Gastrocnemius medialis (tissue), 4 donors: Measurements from ENCODE around the gene PGAP1.

Experiments
- POLR2A ChIP-seq, 2 donors: fragments of 450-650 bp; IDR thresholded peaks; one replicate each; pipeline ENCODE4 v1.6.1; 2017; ENCODE audit warnings: antibody characterized with exemption in 2 of 2, mild to moderate bottlenecking in 2 of 2, moderate library complexity in 2 of 2
- TF ChIP-seq, protein P1 (sequence below), 5 experiments: fragments of 450-650 bp in 3 of 5; fragments of 200-600 bp in 2 of 5; sonication (generic) in 2 of 5; IDR thresholded peaks in 4 of 5; conservative IDR thresholded peaks in 1 of 5; 1 replicate in 4 of 5; 2 replicates in 1 of 5; pipeline ENCODE4 v1.5.1; 2016 to 2019; ENCODE audit warnings: antibody characterized with exemption in 5 of 5, mild to moderate bottlenecking in 3 of 5, moderate library complexity in 3 of 5

GRCh38 chr2:196944570-196944969 lies 18.1 kb upstream of the PGAP1 start:
- TF ChIP-seq, protein P1, sequence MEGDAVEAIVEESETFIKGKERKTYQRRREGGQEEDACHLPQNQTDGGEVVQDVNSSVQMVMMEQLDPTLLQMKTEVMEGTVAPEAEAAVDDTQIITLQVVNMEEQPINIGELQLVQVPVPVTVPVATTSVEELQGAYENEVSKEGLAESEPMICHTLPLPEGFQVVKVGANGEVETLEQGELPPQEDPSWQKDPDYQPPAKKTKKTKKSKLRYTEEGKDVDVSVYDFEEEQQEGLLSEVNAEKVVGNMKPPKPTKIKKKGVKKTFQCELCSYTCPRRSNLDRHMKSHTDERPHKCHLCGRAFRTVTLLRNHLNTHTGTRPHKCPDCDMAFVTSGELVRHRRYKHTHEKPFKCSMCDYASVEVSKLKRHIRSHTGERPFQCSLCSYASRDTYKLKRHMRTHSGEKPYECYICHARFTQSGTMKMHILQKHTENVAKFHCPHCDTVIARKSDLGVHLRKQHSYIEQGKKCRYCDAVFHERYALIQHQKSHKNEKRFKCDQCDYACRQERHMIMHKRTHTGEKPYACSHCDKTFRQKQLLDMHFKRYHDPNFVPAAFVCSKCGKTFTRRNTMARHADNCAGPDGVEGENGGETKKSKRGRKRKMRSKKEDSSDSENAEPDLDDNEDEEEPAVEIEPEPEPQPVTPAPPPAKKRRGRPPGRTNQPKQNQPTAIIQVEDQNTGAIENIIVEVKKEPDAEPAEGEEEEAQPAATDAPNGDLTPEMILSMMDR (IDR thresholded peaks at IDR 0.05 in 4 of 5, conservative IDR thresholded peaks at IDR 0.05 in 1 of 5), result no peak
- no peak for TF ChIP-seq POLR2A (IDR thresholded peaks at IDR 0.05)
